ENCODE data around the gene MICAL1.

The MICAL1 gene

GRCh38 chr6:109467696-109468095 lies 12.1 kb upstream of the MICAL1 start:
- no peak for TF ChIP-seq GABPA (IDR thresholded peaks at IDR 0.05; ENCODE audit: low read depth)
- TF ChIP-seq CTCF (IDR thresholded peaks at IDR 0.05; ENCODE audit: insufficient read depth, low read length), result no peak
- no peak for TF ChIP-seq REST (IDR thresholded peaks at IDR 0.05; ENCODE audit: insufficient replicate concordance, low read depth)
- TF ChIP-seq SPI1 (IDR thresholded peaks at IDR 0.05; ENCODE audit: borderline replicate concordance, low read depth), result no peak
- no peak for TF ChIP-seq POLR2AphosphoS5 (IDR thresholded peaks at IDR 0.05; ENCODE audit: low read depth)
- no peak overlapping the region for H3K4me3 ChIP-seq (replicated peaks; ENCODE audit: insufficient read depth, low read length)
- H3K27ac ChIP-seq (replicated peaks), result no peak overlapping the region

GRCh38 chr6:109466212-109466923 lies 10.8 kb upstream of the MICAL1 start:
- TF ChIP-seq POLR2AphosphoS5 (IDR thresholded peaks at IDR 0.05; ENCODE audit: low read depth) (no peak), REST (IDR thresholded peaks at IDR 0.05; ENCODE audit: insufficient replicate concordance, low read depth) (no peak), SPI1 (IDR thresholded peaks at IDR 0.05; ENCODE audit: borderline replicate concordance, low read depth) (no peak), CTCF (IDR thresholded peaks at IDR 0.05; ENCODE audit: insufficient read depth, low read length) (no peak), GABPA (IDR thresholded peaks at IDR 0.05; ENCODE audit: low read depth) (no peak)
- H3K4me3 ChIP-seq (replicated peaks; ENCODE audit: insufficient read depth, low read length), result no peak overlapping the region
- H3K27me3 ChIP-seq (ENCODE audit: insufficient read depth, poor library complexity, severe bottlenecking), result no peaks in the 10 kb centered on the region
- no peak for DNase-seq (ENCODE audit: low read depth in 1 of 2, low spot score in 1 of 2)
- H3K27ac ChIP-seq (replicated peaks), result no peak overlapping the region

More at GRCh38 chr6:109467696-109468095, 12.1 kb upstream of the MICAL1 start:
- H3K27me3 ChIP-seq (ENCODE audit: insufficient read depth, poor library complexity, severe bottlenecking), result no peaks in the 10 kb centered on the region
- DNase-seq (ENCODE audit: low read depth in 1 of 2, low spot score in 1 of 2), result no peak

- no peak overlapping the region for H3K27ac ChIP-seq (replicated peaks)
- no peak for TF ChIP-seq CTCF (IDR thresholded peaks at IDR 0.05; ENCODE audit: insufficient read depth, low read length)
- TF ChIP-seq POLR2AphosphoS5 (IDR thresholded peaks at IDR 0.05; ENCODE audit: low read depth), result no peak
- no peak for TF ChIP-seq GABPA (IDR thresholded peaks at IDR 0.05; ENCODE audit: low read depth)
- TF ChIP-seq REST (IDR thresholded peaks at IDR 0.05; ENCODE audit: insufficient replicate concordance, low read depth), result no peak
- TF ChIP-seq SPI1 (IDR thresholded peaks at IDR 0.05; ENCODE audit: borderline replicate concordance, low read depth), result no peak
- no peaks in the 10 kb centered on the region for H3K27me3 ChIP-seq (ENCODE audit: insufficient read depth, poor library complexity, severe bottlenecking)
- DNase-seq (ENCODE audit: low read depth in 1 of 2, low spot score in 1 of 2), result no peak
- no peak overlapping the region for H3K4me3 ChIP-seq (replicated peaks; ENCODE audit: insufficient read depth, low read length)
Measured at GRCh38 chr6:109465772-109466171, 10.2 kb upstream of the MICAL1 start.
